ENCODE data around the gene ARL6IP4. TPM values are rescaled to one million over a fixed set of nuclear protein-coding genes. Genes with fewer than 3 reads are reported as not detected.

The ARL6IP4 gene
- total RNA-seq, 2 experiments from 2014 or later, result 140 to 142 TPM

GRCh38 chr12:122998316-122998715 lies 17.8 kb downstream of the ARL6IP4 start:
- Histone ChIP-seq H3K27me3 (ENCODE audit: control insufficient read depth in 1 of 2, insufficient read depth in 2 of 2, low read length in 2 of 2) (no peaks in the 10 kb centered on the region), H3K27ac (ENCODE audit: low read depth in 1 of 2, low read length in 2 of 2) (no peak overlapping the region), H3K4me1 (ENCODE audit: insufficient read depth, low read length) (no peaks in the 10 kb centered on the region), H3K4me3 (ENCODE audit: low read length) (no peak overlapping the region), H3K9me3 (ENCODE audit: control insufficient read depth in 1 of 2, insufficient read depth in 1 of 2, low read length in 2 of 2) (no peaks in the 10 kb centered on the region), H3K36me3 (ENCODE audit: insufficient read depth, low read length) (peaks cover 24% of the 10 kb centered on the region)
- Mint-ChIP-seq H3K4me1 (ENCODE audit: low read depth) (no peaks in the 10 kb centered on the region), H3K27me3 (no peaks in the 10 kb centered on the region), H3K27ac (no peak overlapping the region), H3K36me3 (ENCODE audit: low read depth) (peaks cover 19% of the 10 kb centered on the region), H3K9me3 (no peaks in the 10 kb centered on the region), H3K4me3 (no peak overlapping the region)
- POLR2A ChIA-PET, result interaction anchor here (1.2 kb wide), 1 partner anchor 235 kb away, joined by 3 read pairs; the partner anchor contains the start of genes MPHOSPH9 and MTRFR
- DNase-seq (no peak), ATAC-seq (ENCODE audit: poor library complexity) (no peak)
- no peak for TF ChIP-seq CTCF (IDR thresholded peaks at IDR 0.05)
- CTCF ChIA-PET, result no interaction called here
- intact Hi-C loops (cut with DNase I, micrococcal nuclease), result no loop called here

- no peaks in the 10 kb centered on the region for H3K4me1 ChIP-seq (ENCODE audit: insufficient read depth, low read length)
- TF ChIP-seq CTCF (IDR thresholded peaks at IDR 0.05), result no peak
- peaks cover 29% of the 10 kb centered on the region for H3K36me3 Mint-ChIP-seq (ENCODE audit: low read depth)
- H3K4me1 Mint-ChIP-seq (ENCODE audit: low read depth), result no peaks in the 10 kb centered on the region
- H3K36me3 ChIP-seq (ENCODE audit: insufficient read depth, low read length), result peaks cover 27% of the 10 kb centered on the region
- no peak overlapping the region for H3K4me3 ChIP-seq (ENCODE audit: low read length)
- no peaks in the 10 kb centered on the region for H3K9me3 ChIP-seq (ENCODE audit: control insufficient read depth in 1 of 2, insufficient read depth in 1 of 2, low read length in 2 of 2)
- H3K27me3 Mint-ChIP-seq, result no peaks in the 10 kb centered on the region
- POLR2A ChIA-PET, result no interaction called here
- no peak overlapping the region for H3K4me3 Mint-ChIP-seq
- CTCF ChIA-PET, result no interaction called here
- H3K27ac Mint-ChIP-seq, result no peak overlapping the region
- H3K27ac ChIP-seq (ENCODE audit: low read depth in 1 of 2, low read length in 2 of 2), result no peak overlapping the region
- no peak for ATAC-seq (ENCODE audit: poor library complexity)
- no peak for DNase-seq
- H3K27me3 ChIP-seq (ENCODE audit: control insufficient read depth in 1 of 2, insufficient read depth in 2 of 2, low read length in 2 of 2), result no peaks in the 10 kb centered on the region
- intact Hi-C loops (cut with DNase I, micrococcal nuclease), result no loop called here
- no peaks in the 10 kb centered on the region for H3K9me3 Mint-ChIP-seq
Measured at GRCh38 chr12:122999196-122999946, 18.9 kb downstream of the ARL6IP4 start.

GRCh38 chr12:122999986-123000420 lies 19.5 kb downstream of the ARL6IP4 start:
- POLR2A ChIA-PET, result no interaction called here
- H3K4me1 Mint-ChIP-seq (ENCODE audit: low read depth), result no peaks in the 10 kb centered on the region
- no peak for DNase-seq

More at GRCh38 chr12:122999986-123000420, 19.5 kb downstream of the ARL6IP4 start:
- peaks cover 35% of the 10 kb centered on the region for H3K36me3 Mint-ChIP-seq (ENCODE audit: low read depth)
- Histone ChIP-seq H3K27me3 (ENCODE audit: control insufficient read depth in 1 of 2, insufficient read depth in 2 of 2, low read length in 2 of 2) (no peaks in the 10 kb centered on the region), H3K4me3 (ENCODE audit: low read length) (no peak overlapping the region), H3K9me3 (ENCODE audit: control insufficient read depth in 1 of 2, insufficient read depth in 1 of 2, low read length in 2 of 2) (no peaks in the 10 kb centered on the region), H3K27ac (ENCODE audit: low read depth in 1 of 2, low read length in 2 of 2) (no peak overlapping the region), H3K4me1 (ENCODE audit: insufficient read depth, low read length) (no peaks in the 10 kb centered on the region), H3K36me3 (ENCODE audit: insufficient read depth, low read length) (peaks cover 32% of the 10 kb centered on the region)
- H3K27ac Mint-ChIP-seq, result no peak overlapping the region
- no peak for TF ChIP-seq CTCF (IDR thresholded peaks at IDR 0.05)
- CTCF ChIA-PET, result no interaction called here
- no peaks in the 10 kb centered on the region for H3K9me3 Mint-ChIP-seq
- H3K4me3 Mint-ChIP-seq, result no peak overlapping the region
- no peaks in the 10 kb centered on the region for H3K27me3 Mint-ChIP-seq
- no peak for ATAC-seq (ENCODE audit: poor library complexity)
- intact Hi-C loops (cut with DNase I, micrococcal nuclease), result no loop called here
